DMS 273 (cell line): ENCODE data around the gene TMA7B.
A peak's percentile ranks its signal among the peaks of the same experiment; 100 is the strongest.

Experiments used
- DNase-seq: peaks from one replicate; lab custom pipeline; 2025; ENCODE audit not compliant: unreplicated experiment; lab: John Stamatoyannopoulos, UW

Gene TMA7B

GRCh38 chr22:39959640-39960447 lies at the start of gene TMA7B:
Gene TMA7B, plus strand, starts transcription at chr22:39960397. Its CDS starts 3,978 bp downstream, at chr22:39964375.
- DNase-seq, result no peak

DNA sequence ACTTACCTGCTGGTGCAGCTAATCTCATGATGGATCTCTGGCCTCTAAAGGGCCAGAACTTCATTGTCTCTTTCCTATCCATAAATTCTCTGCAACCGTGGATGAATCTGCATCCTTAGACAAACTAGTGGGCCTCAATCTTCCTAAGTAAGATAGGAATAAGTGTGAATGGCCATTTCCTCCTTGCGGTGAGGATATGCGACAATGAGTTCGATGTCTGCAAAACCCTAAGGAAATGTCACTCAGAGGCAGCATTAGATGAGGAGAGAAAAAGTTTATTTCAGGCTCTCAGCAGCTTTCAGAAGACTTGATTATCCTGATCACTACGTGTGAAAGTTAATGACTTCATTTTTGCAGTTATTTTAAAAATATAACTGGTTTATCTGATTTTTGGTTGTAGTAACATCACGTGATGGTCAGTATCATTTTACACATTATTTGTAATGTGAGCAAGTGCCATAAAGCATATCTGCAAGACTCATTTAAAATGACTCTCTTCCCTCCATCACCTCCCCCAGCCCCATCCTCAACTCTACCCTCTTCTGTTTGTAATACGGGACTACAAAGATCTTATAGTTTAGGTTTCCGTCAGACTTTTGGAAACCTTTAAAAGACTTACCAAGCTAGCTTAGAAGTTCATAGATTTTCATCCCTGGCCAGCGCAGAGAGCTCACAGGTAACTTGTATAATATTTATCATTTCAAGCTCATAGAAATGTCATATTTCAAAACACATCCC lies 49.2 kb upstream of the TMA7B start:
- no peak for DNase-seq

GRCh38 chr22:39913321-39913720 lies 46.9 kb upstream of the TMA7B start:
- DNase-seq, result no peak

- DNase-seq, result no peak
Observed at GRCh38 chr22:39913886-39914285, 46.3 kb upstream of the TMA7B start.

- DNase-seq, result no peak
Observed at GRCh38 chr22:39914584-39914983, 45.6 kb upstream of the TMA7B start.

GRCh38 chr22:39915295-39915726 lies 44.9 kb upstream of the TMA7B start:
- DNase-seq, result no peak

GRCh38 chr22:39916496-39916895 lies 43.7 kb upstream of the TMA7B start:
- no peak for DNase-seq

DNA sequence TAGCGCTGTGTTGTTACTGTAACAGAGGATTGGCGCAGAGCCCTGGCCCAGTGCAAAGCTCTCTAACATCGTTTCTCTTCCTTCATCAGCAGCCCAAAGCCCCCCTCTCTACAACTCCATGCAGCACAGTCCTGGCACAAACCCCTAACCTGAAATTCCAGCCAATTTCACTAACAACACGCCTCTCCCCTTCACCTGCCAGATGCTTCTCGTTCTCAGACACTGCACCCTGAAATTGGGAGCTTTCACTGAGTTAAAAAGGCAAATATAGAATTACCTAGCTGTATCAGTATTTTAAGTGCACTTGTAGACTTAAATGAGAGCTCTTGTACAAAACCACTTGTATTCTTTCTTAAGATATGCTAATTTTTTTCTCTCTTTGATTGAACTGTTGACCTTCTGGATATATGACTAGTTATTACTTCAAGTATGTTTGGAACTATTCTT lies 43.0 kb upstream of the TMA7B start:
- no peak for DNase-seq

GRCh38 chr22:39917776-39918495 lies 42.3 kb upstream of the TMA7B start:
- DNase-seq, result peak; percentile 15

GRCh38 chr22:39920134-39920743 lies 40.0 kb upstream of the TMA7B start:
- no peak for DNase-seq

DNA sequence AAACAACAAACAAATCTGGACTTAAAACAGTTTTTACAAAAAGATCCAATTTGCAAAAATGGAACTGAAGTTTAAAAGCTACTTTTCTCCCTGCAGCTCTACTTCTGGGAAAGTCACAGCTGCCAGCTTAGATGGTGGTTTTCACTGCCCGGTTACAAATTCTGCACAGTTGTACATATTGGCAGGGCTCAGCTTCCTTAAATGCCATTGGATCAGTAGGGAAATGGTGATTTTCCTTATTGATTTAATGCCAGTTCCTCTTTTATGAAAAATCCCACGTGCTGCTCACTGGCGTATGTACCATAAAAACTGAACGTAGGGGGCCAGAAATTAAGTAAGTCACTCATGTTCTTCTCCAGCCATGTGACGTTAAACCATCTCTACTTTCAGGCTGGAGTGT lies 36.5 kb upstream of the TMA7B start:
- no peak for DNase-seq

- no peak for DNase-seq
Observed at GRCh38 chr22:39924286-39924685, 35.9 kb upstream of the TMA7B start.

DNA sequence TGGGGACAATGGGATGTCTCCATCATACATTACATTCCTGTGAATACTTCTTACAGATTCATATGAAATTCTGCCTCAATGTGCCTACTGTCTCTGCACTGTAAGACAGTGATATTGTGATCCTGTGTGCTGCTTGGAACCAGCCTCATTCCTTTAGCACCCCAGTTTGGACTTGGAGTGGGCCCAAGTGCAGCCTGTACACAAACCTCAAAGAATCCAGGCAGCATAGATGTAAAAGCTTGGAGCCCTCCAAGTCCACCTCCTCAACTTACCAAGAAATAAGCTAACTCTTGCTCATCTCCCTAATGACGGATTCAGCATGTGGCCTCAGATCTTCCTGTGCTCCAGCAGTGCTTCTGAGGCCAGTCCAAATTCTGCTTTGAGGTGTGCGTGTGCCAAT lies 34.9 kb upstream of the TMA7B start:
- DNase-seq, result no peak

DNA sequence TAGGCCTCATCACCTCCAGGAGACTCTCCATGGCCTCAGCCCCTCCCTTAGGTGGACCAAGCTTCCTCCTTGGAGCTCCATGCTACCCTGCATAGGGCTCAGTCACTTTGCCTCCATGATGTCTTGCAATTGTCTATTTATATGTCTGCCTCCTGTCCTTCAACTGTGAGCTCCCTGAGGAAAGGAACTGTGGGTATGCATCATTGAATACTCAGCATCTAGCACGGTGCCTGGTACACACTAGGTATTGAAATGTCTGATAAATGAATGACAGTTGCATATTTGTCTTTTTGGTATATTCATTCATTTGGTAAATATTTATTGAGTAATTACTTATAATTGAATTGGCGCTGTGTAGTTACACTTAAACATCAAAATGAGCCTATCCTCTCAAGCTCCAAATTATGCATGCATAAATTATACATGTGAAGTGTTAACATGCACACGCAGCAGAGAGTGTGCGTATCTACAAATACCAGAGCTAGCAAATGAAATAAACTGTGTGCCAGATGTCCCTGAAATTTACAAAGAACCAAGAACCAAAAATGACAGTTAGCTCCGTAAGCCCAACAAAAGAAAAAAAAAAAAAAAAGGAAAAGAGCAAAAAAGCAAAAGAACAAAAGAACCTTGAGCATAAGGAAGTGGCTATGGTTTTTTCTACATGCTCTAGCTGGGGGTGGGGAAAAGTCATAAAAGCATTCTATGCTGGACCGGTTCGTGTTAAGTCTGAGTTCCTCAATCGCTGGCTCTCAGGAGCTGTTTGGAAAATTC lies 34.1 kb upstream of the TMA7B start:
- DNase-seq, result no peak

DNA sequence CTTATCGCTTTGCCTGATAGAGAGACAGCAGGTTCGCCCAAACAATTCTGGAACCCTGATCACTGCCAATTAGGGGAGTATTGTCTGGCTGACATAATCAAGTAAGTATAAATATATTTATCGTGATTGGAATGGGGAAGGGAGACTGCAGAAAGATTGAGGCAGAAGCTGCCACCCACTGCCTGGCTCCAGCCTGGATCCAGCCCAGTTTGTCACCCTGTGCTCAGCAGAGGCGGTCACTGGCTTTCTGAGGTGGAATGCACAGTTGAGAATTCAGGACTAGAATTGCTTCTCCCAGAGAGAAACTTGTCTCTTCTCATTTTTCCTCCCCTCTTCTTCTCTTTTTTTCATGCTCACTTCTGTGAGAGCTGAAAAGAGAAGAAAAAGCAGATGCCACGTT lies 33.4 kb upstream of the TMA7B start:
- no peak for DNase-seq

GRCh38 chr22:39927544-39927943 lies 32.7 kb upstream of the TMA7B start:
- DNase-seq, result no peak

- DNase-seq, result no peak
Observed at GRCh38 chr22:39928536-39929520, 31.4 kb upstream of the TMA7B start.

DNA sequence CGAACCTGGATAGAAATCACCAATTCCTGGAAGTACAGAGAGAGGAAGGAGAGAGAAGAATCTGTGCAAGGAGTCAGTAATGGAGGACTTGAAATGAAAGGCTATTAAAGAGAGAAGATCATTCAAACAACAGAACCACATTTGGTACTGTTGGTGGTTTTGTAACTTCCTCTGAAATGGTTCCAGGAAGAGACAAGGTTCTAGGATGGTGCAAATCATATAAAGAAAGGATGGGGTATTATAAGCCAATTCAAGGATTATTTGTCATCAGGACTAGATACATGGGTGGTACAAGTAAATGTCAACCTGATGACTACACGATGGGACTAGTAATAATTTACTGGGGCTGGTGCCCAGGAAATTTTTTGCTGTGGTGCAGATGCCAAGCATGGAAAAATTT lies 28.9 kb upstream of the TMA7B start:
- DNase-seq, result no peak

- DNase-seq, result no peak
Observed at GRCh38 chr22:39932166-39932565, 28.0 kb upstream of the TMA7B start.
